ENCODE measurements around the gene MYO3B.
"Not testable (repeated sequence)": the region's sequence is repeated elsewhere in the genome, so short reads cannot be mapped to it uniquely, and the experiment has no call there.

The MYO3B gene

GRCh38 chr2:170530803-170531564 is 353.0 kb downstream of the MYO3B start:
- no peak for DNase-seq

GRCh38 chr2:170531876-170532275 is 353.9 kb downstream of the MYO3B start:
- DNase-seq: no peak

- no peak for DNase-seq
Measured at GRCh38 chr2:170533156-170533555, 355.2 kb downstream of the MYO3B start.

GRCh38 chr2:170535552-170535951 is 357.6 kb downstream of the MYO3B start:
- DNase-seq: no peak

- no peak for DNase-seq
Measured at GRCh38 chr2:170544817-170545216, 366.9 kb downstream of the MYO3B start.

GRCh38 chr2:170548304-170548703 is 370.4 kb downstream of the MYO3B start:
- no peak for DNase-seq

GRCh38 chr2:170550501-170550900 is 372.6 kb downstream of the MYO3B start:
- DNase-seq: no peak

- DNase-seq: not testable (repeated sequence)
Measured at GRCh38 chr2:170551899-170552298, 374.0 kb downstream of the MYO3B start.

- no peak for DNase-seq
Measured at GRCh38 chr2:170553748-170554147, 375.8 kb downstream of the MYO3B start.

GRCh38 chr2:170554278-170554955 is 376.5 kb downstream of the MYO3B start:
- DNase-seq: no peak

- DNase-seq: no peak
Measured at GRCh38 chr2:170562928-170563327, 385.0 kb downstream of the MYO3B start.

GRCh38 chr2:170563401-170563800 is 385.5 kb downstream of the MYO3B start:
- DNase-seq: no peak

- DNase-seq: no peak
Measured at GRCh38 chr2:170566138-170566537, 388.2 kb downstream of the MYO3B start.

GRCh38 chr2:170567429-170567828 is 389.5 kb downstream of the MYO3B start:
- DNase-seq: no peak

- DNase-seq: no peak
Measured at GRCh38 chr2:170568511-170568910, 390.6 kb downstream of the MYO3B start.

GRCh38 chr2:170571612-170572011 is 393.7 kb downstream of the MYO3B start:
- DNase-seq: no peak

GRCh38 chr2:170573671-170574070 is 395.7 kb downstream of the MYO3B start:
- DNase-seq: no peak

- no peak for DNase-seq
Measured at GRCh38 chr2:170576296-170576695, 398.3 kb downstream of the MYO3B start.

- DNase-seq: no peak
Measured at GRCh38 chr2:170577356-170577755, 399.4 kb downstream of the MYO3B start.

- DNase-seq: no peak
Measured at GRCh38 chr2:170578606-170579005, 400.7 kb downstream of the MYO3B start.

GRCh38 chr2:170579511-170579910 is 401.6 kb downstream of the MYO3B start:
- DNase-seq: no peak

- no peak for DNase-seq
Measured at GRCh38 chr2:170582313-170582712, 404.4 kb downstream of the MYO3B start.

- no peak for DNase-seq
Measured at GRCh38 chr2:170582751-170583463, 405.0 kb downstream of the MYO3B start.

- no peak for DNase-seq
Measured at GRCh38 chr2:170585067-170585466, 407.1 kb downstream of the MYO3B start.
